Measurements from ENCODE around the gene HMG20B.

HMG20B gene

DNA sequence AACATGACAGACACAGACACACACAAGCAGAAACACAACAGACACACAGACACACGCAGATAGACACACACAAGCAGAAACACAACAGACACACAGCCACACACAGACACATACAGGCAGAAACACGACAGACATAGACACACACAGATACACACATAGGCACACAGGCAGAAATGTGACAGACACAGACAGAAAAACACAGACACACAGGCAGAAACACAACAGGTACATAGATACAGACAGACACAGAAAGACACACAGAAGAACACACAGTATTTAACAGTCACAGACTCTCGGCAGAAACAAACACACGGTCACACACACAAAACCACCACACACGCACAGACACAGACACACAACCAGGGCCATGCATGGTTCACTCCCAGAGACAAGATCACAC lies 33.0 kb downstream of the HMG20B start:
- DNase-seq (ENCODE audit: low read depth in 4 of 4, low spot score in 1 of 4), result no peak

DNA sequence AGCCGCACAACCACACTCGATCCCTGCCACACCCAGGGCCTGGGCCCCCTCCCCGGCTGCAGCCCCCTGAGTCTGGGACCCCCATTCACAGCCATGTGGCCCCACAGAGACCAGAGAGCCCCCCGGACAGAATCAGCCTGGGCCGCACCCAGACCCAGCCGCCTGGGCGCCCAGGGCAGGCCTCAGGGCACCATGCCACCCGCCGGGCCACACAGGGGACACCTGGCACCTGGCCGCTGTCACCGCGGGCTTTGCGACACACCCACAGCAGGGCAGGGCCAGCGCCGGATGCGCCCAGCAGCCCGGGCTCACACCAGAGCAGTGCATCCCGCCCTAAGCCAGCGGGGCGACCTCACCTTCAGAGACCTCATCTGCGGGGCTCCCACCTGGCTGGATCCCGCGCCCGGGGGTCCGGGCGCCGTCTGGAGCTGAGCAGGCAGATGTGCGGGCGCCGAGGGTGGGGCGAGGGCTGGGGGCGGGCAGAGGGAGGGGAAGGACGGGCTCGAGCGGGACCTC lies 33.5 kb downstream of the HMG20B start:
- no peak for DNase-seq (ENCODE audit: low read depth in 4 of 4, low spot score in 1 of 4)

DNA sequence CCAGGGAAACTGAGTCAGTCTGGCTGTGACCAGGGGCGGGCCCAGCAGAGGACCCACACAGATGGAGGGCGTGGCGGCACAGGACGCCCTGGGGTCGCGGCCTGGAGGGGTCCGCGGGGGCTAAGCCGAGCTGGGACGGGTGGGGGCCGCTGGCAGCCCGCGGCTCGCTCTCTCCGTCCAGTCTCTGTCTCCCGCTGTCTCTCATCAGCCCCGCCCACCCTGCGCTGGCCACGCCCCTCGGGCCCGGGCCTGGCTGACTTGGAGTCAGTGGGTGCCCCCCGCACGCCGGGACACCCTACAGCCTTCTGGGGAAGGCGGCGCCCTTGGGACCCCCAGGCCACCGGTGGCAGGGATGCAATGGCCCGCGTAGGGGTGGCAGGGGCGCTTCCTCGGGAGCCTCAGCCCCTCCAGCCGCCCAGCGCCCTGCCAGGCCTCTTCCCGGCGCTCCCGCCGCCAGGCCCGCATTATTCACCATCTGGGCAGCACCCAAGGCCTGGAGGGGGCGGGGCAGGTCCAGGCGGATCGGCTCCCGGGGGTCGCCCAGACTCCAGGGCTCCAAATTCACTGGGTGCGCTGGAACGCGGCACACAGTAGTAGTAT lies 34.0 kb downstream of the HMG20B start, which contains the start of gene TBXA2R:
TBXA2R (minus strand) TSS at position 186 of the 600 bp plus-strand sequence. CDS start 6,241 bp downstream, outside the sequence.
- peak in 3 of 4 experiments; percentile 25 to 52 (median 41) for DNase-seq (ENCODE audit: low read depth in 4 of 4, low spot score in 1 of 4)

DNA sequence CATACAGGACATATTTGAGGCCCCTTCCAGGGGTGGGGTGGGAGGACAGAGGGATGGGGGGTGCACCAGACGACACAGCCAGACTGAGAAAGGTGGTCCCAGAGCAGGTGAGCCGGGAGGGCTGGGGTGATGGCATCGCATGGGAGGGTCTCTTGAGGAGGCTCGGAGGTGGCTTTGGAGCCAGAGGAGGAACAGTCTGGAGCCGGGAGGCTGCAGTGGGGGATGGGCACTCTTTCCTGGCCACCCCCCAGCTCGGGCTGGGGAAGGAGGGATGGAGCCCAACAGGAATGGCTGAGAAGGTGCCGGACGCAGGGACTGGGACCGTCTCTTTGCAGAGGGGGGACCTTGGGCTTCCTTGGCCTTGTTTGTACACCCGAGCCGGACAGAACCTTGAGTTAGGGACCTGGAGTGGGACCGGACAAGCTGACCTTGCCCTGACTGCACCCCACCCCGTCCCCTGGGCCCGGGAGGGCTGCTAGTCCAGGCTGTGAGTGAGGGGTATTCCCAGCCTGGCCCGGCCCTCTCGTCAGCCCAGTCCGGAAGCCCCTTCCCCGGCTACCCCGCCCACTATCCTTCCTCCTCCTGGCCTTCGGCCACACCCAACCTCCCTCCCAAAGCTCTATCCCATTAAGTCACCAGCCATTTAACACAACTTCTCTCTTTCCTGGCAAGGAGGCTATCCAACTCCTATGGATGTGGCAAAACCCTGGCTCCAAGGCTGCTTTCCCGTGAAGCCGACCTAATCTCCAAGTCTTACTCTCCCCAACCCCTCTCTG lies 34.7 kb downstream of the HMG20B start:
- no peak for DNase-seq (ENCODE audit: low read depth in 4 of 4, low spot score in 1 of 4)

- DNase-seq (ENCODE audit: low read depth in 4 of 4, low spot score in 1 of 4), result no peak
These were observed 35.4 kb downstream of the HMG20B start for GRCh38 chr19:3608079-3608641.

DNA sequence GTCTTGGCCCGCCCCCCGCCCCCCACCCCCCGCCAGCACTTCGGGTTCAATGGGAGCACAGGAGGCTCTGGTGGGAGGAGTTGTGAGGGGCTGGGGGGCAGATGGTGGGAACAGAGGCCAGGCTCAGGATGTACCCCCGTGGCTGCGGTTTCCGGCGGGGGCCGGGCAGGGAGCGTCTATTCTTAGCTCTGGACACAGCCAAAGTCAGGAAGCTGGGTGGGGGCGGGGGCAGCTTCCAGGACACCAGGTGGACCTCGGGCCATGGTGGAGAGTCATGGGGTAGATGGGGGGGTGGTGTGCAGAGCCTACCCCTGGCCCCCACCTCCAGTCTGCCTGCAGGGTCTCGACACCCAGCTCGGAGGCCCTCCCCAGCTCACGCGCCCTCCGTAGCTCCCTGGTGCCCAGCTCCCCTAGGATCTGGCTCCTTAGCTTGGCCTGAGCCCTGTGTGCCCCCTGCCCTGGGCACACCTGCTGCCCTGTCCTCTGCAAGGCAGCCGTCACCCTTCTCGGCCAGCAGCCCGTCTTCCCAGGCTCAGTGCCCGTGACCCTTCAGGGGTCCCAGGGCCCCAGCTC lies 36.1 kb downstream of the HMG20B start:
- no peak for DNase-seq (ENCODE audit: low read depth in 4 of 4, low spot score in 1 of 4)

DNA sequence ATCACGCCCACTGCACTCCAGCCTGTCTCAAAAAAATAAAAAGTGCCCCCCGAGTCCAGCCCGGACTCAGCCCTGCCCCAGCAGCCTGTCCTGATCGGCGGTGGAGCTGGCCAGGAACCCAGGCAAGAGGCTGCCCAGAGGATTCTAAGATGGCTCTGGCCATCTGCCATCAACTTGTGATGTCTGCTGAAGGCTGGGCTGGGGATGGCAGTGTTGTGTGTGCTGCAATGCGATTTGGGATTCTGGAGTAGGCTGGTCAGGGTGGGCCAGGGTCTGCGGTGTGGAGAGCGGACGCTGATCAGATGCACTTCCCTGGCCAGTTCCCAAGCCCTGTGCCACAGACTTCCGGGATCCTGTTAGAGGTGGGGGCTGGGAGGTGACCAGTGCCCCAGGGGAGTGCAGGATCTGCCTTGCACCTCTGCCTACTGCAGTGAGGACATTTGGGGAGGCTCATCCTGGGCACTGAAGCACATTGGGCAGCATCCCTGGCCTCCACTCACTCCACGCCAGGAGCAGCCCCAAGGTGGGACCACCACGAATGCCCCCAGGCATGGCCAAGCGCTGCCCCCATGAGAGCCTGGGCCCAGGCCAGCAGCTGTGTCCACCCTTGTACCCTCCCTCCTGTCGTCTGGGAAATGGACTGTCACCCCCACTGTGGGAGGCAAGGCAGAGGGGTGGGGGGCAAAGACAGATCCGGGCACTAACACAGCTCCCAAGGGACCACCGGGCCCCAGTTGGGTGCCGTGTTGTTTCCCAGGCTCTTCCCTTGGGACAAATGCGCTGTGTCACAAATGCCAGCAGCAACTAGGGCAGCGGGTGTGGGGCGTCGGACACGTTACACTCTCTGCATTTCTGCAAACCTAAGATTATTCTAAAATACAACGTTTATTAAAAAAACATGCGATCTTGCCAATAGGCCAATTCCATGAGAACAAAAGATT lies 37.3 kb downstream of the HMG20B start:
- no peak for DNase-seq (ENCODE audit: low read depth in 4 of 4, low spot score in 1 of 4)

GRCh38 chr19:3610745-3611717 lies 38.3 kb downstream of the HMG20B start:
- no peak for DNase-seq (ENCODE audit: low read depth in 4 of 4, low spot score in 1 of 4)

- no peak for DNase-seq (ENCODE audit: low read depth in 4 of 4, low spot score in 1 of 4)
These were observed 39.1 kb downstream of the HMG20B start for GRCh38 chr19:3611841-3612240.

- no peak for DNase-seq (ENCODE audit: low read depth in 4 of 4, low spot score in 1 of 4)
These were observed 39.6 kb downstream of the HMG20B start for GRCh38 chr19:3612330-3612729.

DNA sequence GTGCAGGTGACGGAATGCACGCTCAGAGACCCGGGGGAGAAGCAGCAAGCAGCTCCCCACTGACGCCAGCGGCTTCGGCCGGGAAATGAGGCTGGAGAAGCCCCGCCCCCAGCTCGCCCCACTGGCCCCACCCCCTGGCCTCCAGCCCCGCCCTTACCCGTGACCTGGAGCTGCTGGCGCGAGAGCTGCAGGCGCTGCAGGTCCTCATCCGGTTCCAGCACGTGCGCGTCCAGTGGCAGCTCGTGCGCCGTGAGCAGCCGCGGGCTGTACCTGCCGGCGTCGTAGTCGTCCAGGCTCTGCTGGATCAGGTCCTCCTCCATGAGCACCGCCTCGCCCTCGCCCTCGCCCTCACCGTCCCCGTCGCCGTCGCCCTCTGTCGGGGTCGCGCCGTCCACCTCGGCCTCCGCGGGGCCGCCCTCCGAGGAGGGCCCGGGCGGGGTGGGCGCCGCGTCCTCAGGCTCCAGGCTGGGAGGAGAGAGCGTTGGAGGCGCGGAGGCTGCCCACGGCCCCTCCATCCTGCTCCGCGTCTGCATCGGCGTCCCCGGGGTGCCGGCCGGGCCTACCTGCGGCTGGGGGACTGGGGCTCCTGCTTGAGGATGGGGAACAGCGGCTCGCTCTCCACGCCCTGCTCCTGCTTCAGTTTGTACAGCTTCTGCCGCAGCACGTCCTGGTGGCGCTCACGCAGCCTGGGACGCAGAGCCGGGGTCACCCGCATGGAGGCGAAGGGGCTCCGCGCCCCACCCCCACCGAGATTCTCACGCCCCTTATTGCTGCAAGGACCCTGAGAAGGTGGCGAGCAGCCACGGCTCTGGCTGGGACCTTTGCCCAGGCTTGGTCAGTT lies 40.4 kb downstream of the HMG20B start:
- no peak for DNase-seq (ENCODE audit: low read depth in 4 of 4, low spot score in 1 of 4)

- no peak for DNase-seq (ENCODE audit: low read depth in 4 of 4, low spot score in 1 of 4)
These were observed 41.3 kb downstream of the HMG20B start for GRCh38 chr19:3613818-3614661.

DNA sequence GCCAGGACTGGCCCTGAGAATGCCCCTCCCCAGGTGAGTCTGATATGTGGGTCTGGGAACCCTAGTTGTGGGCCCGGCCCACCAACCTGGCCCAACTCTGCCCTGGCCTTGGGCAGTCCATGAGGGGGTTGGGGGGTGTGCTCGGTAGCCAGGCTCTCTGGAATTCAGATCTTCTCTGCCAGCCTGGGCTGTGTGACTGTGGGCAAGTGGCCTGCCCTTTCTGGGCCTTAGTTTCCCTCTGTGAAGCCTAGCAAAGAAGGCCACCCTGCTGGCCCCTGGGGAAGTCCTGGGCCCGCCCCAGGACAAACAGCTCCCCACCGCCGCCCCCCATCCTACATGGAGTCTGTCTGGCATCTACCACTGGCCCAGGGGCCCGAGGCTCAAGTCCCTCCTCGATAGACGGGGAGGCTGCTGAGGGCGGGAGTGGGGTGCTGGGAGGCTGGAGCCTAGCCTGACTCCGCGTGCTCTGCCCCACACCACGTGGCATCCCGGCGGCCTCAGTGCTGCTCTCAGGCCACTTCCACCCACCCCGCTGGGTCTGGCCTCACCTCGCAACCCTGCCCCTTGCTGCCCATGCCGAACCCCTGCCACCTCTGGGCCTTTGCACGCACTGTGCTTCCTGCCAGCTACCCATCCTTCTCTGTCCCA lies 42.2 kb downstream of the HMG20B start:
- DNase-seq (ENCODE audit: low read depth in 4 of 4, low spot score in 1 of 4), result no peak

DNA sequence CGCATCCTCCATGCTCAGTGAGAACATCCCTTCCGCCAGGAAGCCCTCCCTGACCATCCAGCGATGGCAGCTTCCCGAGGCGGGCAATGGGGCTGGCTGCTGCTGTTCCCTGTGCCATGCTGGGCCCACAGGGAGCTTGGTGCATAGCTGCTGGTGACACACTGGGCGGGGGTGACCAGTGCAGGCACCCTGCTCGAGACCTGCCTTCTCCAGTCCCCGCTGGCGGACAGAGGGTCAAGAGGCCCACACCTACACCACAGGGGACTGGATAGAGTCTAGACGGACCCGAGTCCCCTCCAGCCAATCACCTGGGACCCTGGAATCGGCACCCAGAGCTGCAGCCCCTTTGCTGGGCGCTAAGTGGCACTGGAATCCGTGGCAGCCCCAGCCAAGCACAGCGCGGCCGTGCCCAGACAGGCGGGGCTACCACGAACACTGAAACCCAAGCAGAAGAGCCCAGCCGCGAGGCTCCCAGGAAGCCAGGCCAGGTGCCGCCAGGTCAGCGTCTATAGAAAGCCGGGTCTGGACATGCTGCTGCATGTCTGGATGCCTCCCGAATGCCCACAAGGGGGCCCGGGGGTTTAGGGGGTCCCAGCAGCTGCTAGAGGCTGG lies 42.9 kb downstream of the HMG20B start:
- DNase-seq (ENCODE audit: low read depth in 4 of 4, low spot score in 1 of 4), result no peak

DNA sequence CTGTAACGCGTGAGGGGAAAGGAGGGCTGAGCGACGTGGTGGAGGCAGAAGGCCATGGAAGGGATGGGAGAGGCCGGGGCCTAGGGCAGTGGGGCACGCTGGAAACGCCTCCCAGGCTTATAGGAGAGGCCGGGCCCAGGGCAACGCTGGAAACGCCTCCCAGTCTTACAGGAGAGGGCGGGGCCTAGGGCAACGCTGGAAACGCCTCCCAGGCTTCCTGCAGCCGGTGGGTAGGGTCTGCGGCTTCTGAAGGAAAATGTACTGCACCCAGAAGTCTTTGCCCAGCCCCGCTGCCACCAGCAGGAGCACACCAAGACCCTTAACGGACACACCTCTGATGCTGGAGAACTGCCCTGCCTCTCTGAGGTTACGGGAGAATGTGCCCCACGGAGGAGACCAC lies 44.7 kb downstream of the HMG20B start:
- no peak for DNase-seq (ENCODE audit: low read depth in 4 of 4, low spot score in 1 of 4)

DNA sequence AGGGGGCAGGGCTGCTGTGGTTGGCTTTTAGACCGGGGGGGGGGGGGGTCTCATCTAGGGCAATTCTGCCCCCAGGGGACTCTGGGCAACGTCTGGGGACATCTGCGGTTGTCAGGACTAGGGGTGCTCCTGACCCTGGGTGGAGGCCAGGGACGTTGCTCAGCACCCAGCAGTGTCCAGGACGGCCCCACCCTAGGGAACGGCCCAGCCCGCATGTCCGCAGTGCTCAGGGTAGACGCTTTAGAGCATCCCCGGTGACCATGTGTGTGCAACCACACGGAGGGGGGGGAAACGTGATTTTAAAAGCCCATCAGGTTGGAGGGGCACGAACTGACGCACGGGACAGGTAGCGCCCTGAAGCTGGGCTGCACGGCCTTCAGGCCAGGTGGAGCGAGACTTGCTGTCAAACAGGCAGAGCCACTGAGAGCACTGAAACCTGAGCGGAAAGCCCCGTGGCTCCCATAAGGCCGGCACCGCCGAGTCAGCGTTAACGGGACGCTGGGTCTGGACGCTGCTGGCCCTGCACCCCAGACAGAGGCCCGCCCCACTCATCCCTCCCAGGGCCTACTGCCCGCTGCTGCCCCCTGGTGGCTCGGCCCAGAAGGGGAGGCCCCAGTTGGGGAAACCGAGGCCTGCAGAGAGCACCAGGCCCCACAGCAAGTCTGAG lies 45.5 kb downstream of the HMG20B start:
- peak in 2 of 4 experiments; percentile 20 to 39 for DNase-seq (ENCODE audit: low read depth in 4 of 4, low spot score in 1 of 4)

Measured in stimulated activated CD4-positive, alpha-beta T cell treated with anti-CD3 and anti-CD28 coated beads, Interleukin-1b, Interleukin-23, amount 100 ng/mL, for 24 hours (primary cell).